ENCODE data around the gene GOLGA7B.

Gene GOLGA7B

GRCh38 chr10:97879241-97879640 lies 29.6 kb downstream of the GOLGA7B start:
- H3K9ac ChIP-seq (ENCODE audit: insufficient read length, low read depth), result no peak overlapping the region

GRCh38 chr10:97880109-97880508 lies 30.5 kb downstream of the GOLGA7B start:
- H3K9ac ChIP-seq (ENCODE audit: insufficient read length, low read depth), result no peak overlapping the region
- TF ChIP-seq YY1 (IDR thresholded peaks at IDR 0.05; ENCODE audit: insufficient read depth, insufficient read length) (no peak), SUZ12 (IDR thresholded peaks at IDR 0.05; ENCODE audit: extremely low read depth, insufficient read depth, insufficient read length) (no peak), ZNF274 (IDR thresholded peaks at IDR 0.05; ENCODE audit: low read depth, low read length) (no peak)
- no peak for DNase-seq (ENCODE audit: low read depth, low spot score)
- H3K9me3 ChIP-seq (ENCODE audit: insufficient read depth, low read length), result no peaks in the 10 kb centered on the region
- peaks cover 5% of the 10 kb centered on the region for H3K4me1 ChIP-seq (ENCODE audit: insufficient read depth, insufficient read length)
- H3K4me3 ChIP-seq (ENCODE audit: insufficient read length, low read depth), result no peak overlapping the region
- H3K27me3 ChIP-seq (ENCODE audit: insufficient read depth, insufficient read length), result no peaks in the 10 kb centered on the region
- H3K36me3 ChIP-seq (ENCODE audit: insufficient read depth, insufficient read length, low read length), result no peaks in the 10 kb centered on the region

More at GRCh38 chr10:97879241-97879640, 29.6 kb downstream of the GOLGA7B start:
- TF ChIP-seq SUZ12 (IDR thresholded peaks at IDR 0.05; ENCODE audit: extremely low read depth, insufficient read depth, insufficient read length) (no peak), ZNF274 (IDR thresholded peaks at IDR 0.05; ENCODE audit: low read depth, low read length) (no peak), YY1 (IDR thresholded peaks at IDR 0.05; ENCODE audit: insufficient read depth, insufficient read length) (peak; percentile 45)
- Histone ChIP-seq H3K27me3 (ENCODE audit: insufficient read depth, insufficient read length) (no peaks in the 10 kb centered on the region), H3K4me1 (ENCODE audit: insufficient read depth, insufficient read length) (peaks cover 5% of the 10 kb centered on the region), H3K9me3 (ENCODE audit: insufficient read depth, low read length) (no peaks in the 10 kb centered on the region), H3K4me3 (ENCODE audit: insufficient read length, low read depth) (no peak overlapping the region), H3K36me3 (ENCODE audit: insufficient read depth, insufficient read length, low read length) (no peaks in the 10 kb centered on the region)
- DNase-seq (ENCODE audit: low read depth, low spot score), result no peak

GRCh38 chr10:97882142-97883091 lies 32.8 kb downstream of the GOLGA7B start:
- Histone ChIP-seq H3K36me3 (ENCODE audit: insufficient read depth, insufficient read length, low read length) (no peaks in the 10 kb centered on the region), H3K4me1 (ENCODE audit: insufficient read depth, insufficient read length) (peaks cover 4% of the 10 kb centered on the region), H3K4me3 (ENCODE audit: insufficient read length, low read depth) (no peak overlapping the region), H3K9ac (ENCODE audit: insufficient read length, low read depth) (no peak overlapping the region), H3K27me3 (ENCODE audit: insufficient read depth, insufficient read length) (no peaks in the 10 kb centered on the region), H3K9me3 (ENCODE audit: insufficient read depth, low read length) (no peaks in the 10 kb centered on the region)
- TF ChIP-seq ZNF274 (IDR thresholded peaks at IDR 0.05; ENCODE audit: low read depth, low read length), result no peak
- TF ChIP-seq SUZ12 (IDR thresholded peaks at IDR 0.05; ENCODE audit: extremely low read depth, insufficient read depth, insufficient read length), result no peak
- no peak for TF ChIP-seq YY1 (IDR thresholded peaks at IDR 0.05; ENCODE audit: insufficient read depth, insufficient read length)
- DNase-seq (ENCODE audit: low read depth, low spot score), result no peak

GRCh38 chr10:97883092-97883485 lies 33.4 kb downstream of the GOLGA7B start:
- Histone ChIP-seq H3K36me3 (ENCODE audit: insufficient read depth, insufficient read length, low read length) (no peaks in the 10 kb centered on the region), H3K9me3 (ENCODE audit: insufficient read depth, low read length) (no peaks in the 10 kb centered on the region), H3K4me1 (ENCODE audit: insufficient read depth, insufficient read length) (peaks cover 4% of the 10 kb centered on the region), H3K9ac (ENCODE audit: insufficient read length, low read depth) (no peak overlapping the region), H3K27me3 (ENCODE audit: insufficient read depth, insufficient read length) (no peaks in the 10 kb centered on the region), H3K4me3 (ENCODE audit: insufficient read length, low read depth) (no peak overlapping the region)
- no peak for TF ChIP-seq SUZ12 (IDR thresholded peaks at IDR 0.05; ENCODE audit: extremely low read depth, insufficient read depth, insufficient read length)
- no peak for TF ChIP-seq ZNF274 (IDR thresholded peaks at IDR 0.05; ENCODE audit: low read depth, low read length)
- TF ChIP-seq YY1 (IDR thresholded peaks at IDR 0.05; ENCODE audit: insufficient read depth, insufficient read length), result no peak
- no peak for DNase-seq (ENCODE audit: low read depth, low spot score)

GRCh38 chr10:97886286-97886685 lies 36.6 kb downstream of the GOLGA7B start:
- Histone ChIP-seq H3K9ac (ENCODE audit: insufficient read length, low read depth) (peak overlapping the region; percentile 16), H3K36me3 (ENCODE audit: insufficient read depth, insufficient read length, low read length) (no peaks in the 10 kb centered on the region), H3K4me3 (ENCODE audit: insufficient read length, low read depth) (no peak overlapping the region), H3K4me1 (ENCODE audit: insufficient read depth, insufficient read length) (peaks cover 10% of the 10 kb centered on the region), H3K9me3 (ENCODE audit: insufficient read depth, low read length) (no peaks in the 10 kb centered on the region), H3K27me3 (ENCODE audit: insufficient read depth, insufficient read length) (no peaks in the 10 kb centered on the region)
- DNase-seq (ENCODE audit: low read depth, low spot score), result no peak
- TF ChIP-seq YY1 (IDR thresholded peaks at IDR 0.05; ENCODE audit: insufficient read depth, insufficient read length) (no peak), ZNF274 (IDR thresholded peaks at IDR 0.05; ENCODE audit: low read depth, low read length) (no peak), SUZ12 (IDR thresholded peaks at IDR 0.05; ENCODE audit: extremely low read depth, insufficient read depth, insufficient read length) (no peak)

GRCh38 chr10:97887399-97887798 lies 37.8 kb downstream of the GOLGA7B start:
- H3K27me3 ChIP-seq (ENCODE audit: insufficient read depth, insufficient read length), result no peaks in the 10 kb centered on the region
- TF ChIP-seq YY1 (IDR thresholded peaks at IDR 0.05; ENCODE audit: insufficient read depth, insufficient read length), result no peak
- no peak for TF ChIP-seq ZNF274 (IDR thresholded peaks at IDR 0.05; ENCODE audit: low read depth, low read length)
- TF ChIP-seq SUZ12 (IDR thresholded peaks at IDR 0.05; ENCODE audit: extremely low read depth, insufficient read depth, insufficient read length), result no peak
- H3K4me1 ChIP-seq (ENCODE audit: insufficient read depth, insufficient read length), result peaks cover 10% of the 10 kb centered on the region
- DNase-seq (ENCODE audit: low read depth, low spot score), result no peak
- no peaks in the 10 kb centered on the region for H3K9me3 ChIP-seq (ENCODE audit: insufficient read depth, low read length)
- H3K36me3 ChIP-seq (ENCODE audit: insufficient read depth, insufficient read length, low read length), result no peaks in the 10 kb centered on the region
- no peak overlapping the region for H3K9ac ChIP-seq (ENCODE audit: insufficient read length, low read depth)
- H3K4me3 ChIP-seq (ENCODE audit: insufficient read length, low read depth), result no peak overlapping the region

- DNase-seq (ENCODE audit: low read depth, low spot score), result no peak
- TF ChIP-seq SUZ12 (IDR thresholded peaks at IDR 0.05; ENCODE audit: extremely low read depth, insufficient read depth, insufficient read length) (no peak), YY1 (IDR thresholded peaks at IDR 0.05; ENCODE audit: insufficient read depth, insufficient read length) (no peak), ZNF274 (IDR thresholded peaks at IDR 0.05; ENCODE audit: low read depth, low read length) (no peak)
- Histone ChIP-seq H3K4me3 (ENCODE audit: insufficient read length, low read depth) (no peak overlapping the region), H3K4me1 (ENCODE audit: insufficient read depth, insufficient read length) (peaks cover 10% of the 10 kb centered on the region), H3K9me3 (ENCODE audit: insufficient read depth, low read length) (no peaks in the 10 kb centered on the region), H3K9ac (ENCODE audit: insufficient read length, low read depth) (no peak overlapping the region), H3K27me3 (ENCODE audit: insufficient read depth, insufficient read length) (no peaks in the 10 kb centered on the region), H3K36me3 (ENCODE audit: insufficient read depth, insufficient read length, low read length) (no peaks in the 10 kb centered on the region)
Observed at GRCh38 chr10:97888134-97888533, 38.5 kb downstream of the GOLGA7B start.

All from NT2/D1 (cell line).